Activated naive CD4-positive, alpha-beta T cell treated with anti-CD3 and anti-CD28 coated beads for 36 hours (primary cell): Measurements from ENCODE around the gene AUTS2. TPM values are rescaled to one million over a fixed set of nuclear protein-coding genes. Genes with fewer than 3 reads are reported as not detected.
"Not testable (repeated sequence)": the region's sequence is repeated elsewhere in the genome, so short reads cannot be mapped to it uniquely, and the experiment has no call there.

Source experiments
- CTCF ChIA-PET: fragments of 350-600 bp; sonication (Branson Sonifier 250); formaldehyde crosslinking; loops from one replicate; lab custom pipeline; 2021; ENCODE audit warnings: antibody characterized with exemption; lab: Charles Lee
- DNase-seq: peaks from one replicate; pipeline ENCODE4 v3.0.0-alpha.2; 2020
- H3K27ac Mint-ChIP-seq: one replicate; pipeline ENCODE4 v1.8.0; 2021; ENCODE audit warnings: mild to moderate bottlenecking, mixed read lengths
- H3K27me3 Mint-ChIP-seq: one replicate; pipeline ENCODE4 v1.8.0; 2021; ENCODE audit warnings: low read depth, mixed read lengths
- H3K36me3 Mint-ChIP-seq: one replicate; pipeline ENCODE4 v1.8.0; 2021; ENCODE audit warnings: low read depth, mixed read lengths
- H3K4me1 Mint-ChIP-seq: one replicate; pipeline ENCODE4 v1.8.0; 2021; ENCODE audit warnings: low read depth, mixed read lengths
- H3K4me3 Mint-ChIP-seq: one replicate; pipeline ENCODE4 v1.8.0; 2021; ENCODE audit warnings: mild to moderate bottlenecking, moderate library complexity, mixed read lengths
- H3K9me3 Mint-ChIP-seq: one replicate; pipeline ENCODE4 v1.8.0; 2021; ENCODE audit warnings: mixed read lengths
- intact Hi-C: fragments of 100-400 bp; cut with micrococcal nuclease; formaldehyde crosslinking; loops from one replicate; pipeline ENCODE4 v1.15.1; 2023
- total RNA-seq, 2 experiments: library from RNA; stranded (reverse); gene quantifications; one replicate each; pipeline ENCODE4 v1.2.3, GENCODE V29; 2021

Gene AUTS2
- total RNA-seq, 2 experiments from 2014 or later, result 0.79 to 1.1 TPM

DNA sequence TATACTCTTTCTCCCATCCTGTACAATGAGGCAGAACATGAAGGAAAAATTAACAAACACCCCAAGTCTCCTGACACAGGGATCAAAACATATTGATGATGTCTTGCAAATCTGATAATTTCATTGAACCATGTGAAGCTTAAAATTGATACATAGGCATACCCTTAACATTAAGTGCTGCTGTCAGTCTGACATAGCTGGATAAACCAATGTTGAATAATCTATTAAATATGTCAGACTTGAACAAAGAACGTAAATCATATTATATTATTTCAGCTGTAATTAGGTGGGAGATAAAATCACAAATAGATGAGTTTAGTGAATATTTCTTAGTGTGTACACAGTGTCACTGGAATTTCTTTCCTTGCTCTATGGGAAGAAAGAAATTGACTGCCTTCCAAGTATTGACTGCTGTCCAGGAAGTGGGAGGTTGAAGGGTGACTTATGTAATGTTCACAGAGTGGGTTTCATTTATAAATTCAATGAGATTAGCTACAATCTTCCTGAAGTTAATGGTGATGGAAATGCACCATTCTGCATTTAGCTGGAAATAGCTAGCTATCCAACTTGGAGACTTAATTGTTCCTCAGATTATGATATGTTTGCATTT is 170.8 kb downstream of the AUTS2 start:
- no peaks in the 10 kb centered on the region for H3K27me3 Mint-ChIP-seq
- no peak for DNase-seq
- intact Hi-C loops, result no loop called here
- peaks cover 2% of the 10 kb centered on the region for H3K9me3 Mint-ChIP-seq
- H3K27ac Mint-ChIP-seq, result no peak overlapping the region
- no peak overlapping the region for H3K4me3 Mint-ChIP-seq
- H3K4me1 Mint-ChIP-seq, result no peaks in the 10 kb centered on the region
- no peaks in the 10 kb centered on the region for H3K36me3 Mint-ChIP-seq
- CTCF ChIA-PET, result no interaction called here

DNA sequence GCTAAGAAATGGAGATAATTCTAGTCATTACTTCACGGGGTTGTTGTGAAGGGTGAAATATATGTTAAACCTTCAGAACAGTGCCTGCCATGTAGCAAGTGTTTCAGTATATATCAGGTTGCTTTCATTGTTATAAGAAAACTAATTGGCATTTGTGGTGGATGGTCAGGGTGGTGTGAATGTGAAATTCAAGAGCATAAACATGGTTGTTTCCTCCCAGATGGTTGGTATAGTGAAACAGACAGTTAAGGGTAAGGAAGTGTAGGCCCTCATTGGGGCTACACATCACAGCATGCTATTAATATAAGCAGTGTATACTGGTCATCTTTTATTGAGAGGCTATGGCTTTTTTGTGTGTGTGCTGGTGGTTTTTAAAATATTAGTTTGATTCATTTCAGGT is 171.6 kb downstream of the AUTS2 start:
- no peaks in the 10 kb centered on the region for H3K4me1 Mint-ChIP-seq
- no peak overlapping the region for H3K4me3 Mint-ChIP-seq
- intact Hi-C loops, result no loop called here
- H3K36me3 Mint-ChIP-seq, result no peaks in the 10 kb centered on the region
- no peak overlapping the region for H3K27ac Mint-ChIP-seq
- no peaks in the 10 kb centered on the region for H3K27me3 Mint-ChIP-seq
- no peak for DNase-seq
- CTCF ChIA-PET, result no interaction called here
- H3K9me3 Mint-ChIP-seq, result peaks cover 2% of the 10 kb centered on the region

DNA sequence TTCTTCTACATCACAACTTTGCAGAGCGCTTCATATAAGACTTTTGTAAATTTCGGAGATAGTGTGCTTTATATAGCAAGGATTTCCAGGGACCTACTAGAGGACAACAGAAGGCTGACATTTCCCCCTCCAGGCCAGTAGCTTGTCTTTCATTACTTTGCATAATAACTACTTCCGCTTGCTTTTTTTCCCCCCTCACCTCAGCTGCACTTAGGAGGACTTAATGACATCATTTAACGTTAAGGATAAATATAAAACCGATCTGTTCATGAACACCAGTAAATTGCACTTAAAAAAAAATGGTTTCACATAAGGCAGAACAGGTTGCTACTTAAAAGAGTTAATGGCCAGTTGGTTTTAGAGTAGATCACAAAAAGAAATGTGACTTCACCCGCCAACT is 172.3 kb downstream of the AUTS2 start:
- Mint-ChIP-seq H3K27ac (no peak overlapping the region), H3K4me3 (no peak overlapping the region), H3K36me3 (no peaks in the 10 kb centered on the region), H3K9me3 (peaks cover 2% of the 10 kb centered on the region), H3K4me1 (no peaks in the 10 kb centered on the region), H3K27me3 (no peaks in the 10 kb centered on the region)
- CTCF ChIA-PET, result no interaction called here
- no peak for DNase-seq
- intact Hi-C loops, result no loop called here

DNA sequence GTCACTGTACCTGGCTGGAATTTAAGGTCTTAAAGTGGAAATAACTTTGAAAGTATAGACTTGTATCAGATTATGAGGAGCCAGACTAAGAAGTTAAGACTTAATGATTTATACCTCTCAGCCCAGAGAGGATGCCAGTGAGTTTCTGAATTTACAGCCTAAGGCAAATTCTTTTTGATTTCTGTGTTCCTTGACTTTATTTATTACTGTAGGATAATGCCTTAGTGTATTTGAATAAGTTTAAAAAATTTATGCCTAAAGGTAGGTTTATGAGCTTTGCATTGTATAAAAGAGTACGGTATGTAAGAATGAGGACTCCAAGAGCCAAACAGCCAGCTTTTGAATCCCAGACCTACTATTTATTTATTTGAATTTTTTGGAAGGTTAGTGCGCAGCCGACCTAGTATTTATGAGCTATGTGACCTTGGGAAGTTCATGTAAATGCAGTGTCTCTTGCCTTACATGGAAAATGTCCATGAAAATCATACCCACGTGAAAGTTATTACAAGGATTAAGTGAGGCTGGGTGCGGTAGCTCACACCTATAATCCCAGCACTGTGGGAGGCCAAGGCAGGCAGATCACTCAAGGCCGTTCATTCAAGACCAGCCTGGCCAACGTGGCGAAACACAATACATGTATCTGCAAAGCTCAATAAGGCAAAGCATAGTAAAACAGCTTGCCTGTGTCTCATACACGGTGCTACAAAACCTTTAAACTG is 174.6 kb downstream of the AUTS2 start:
- Mint-ChIP-seq H3K9me3 (peaks cover 2% of the 10 kb centered on the region), H3K27ac (no peak overlapping the region), H3K36me3 (no peaks in the 10 kb centered on the region), H3K4me3 (no peak overlapping the region), H3K27me3 (no peaks in the 10 kb centered on the region), H3K4me1 (no peaks in the 10 kb centered on the region)
- CTCF ChIA-PET, result no interaction called here
- intact Hi-C loops, result no loop called here
- no peak for DNase-seq

DNA sequence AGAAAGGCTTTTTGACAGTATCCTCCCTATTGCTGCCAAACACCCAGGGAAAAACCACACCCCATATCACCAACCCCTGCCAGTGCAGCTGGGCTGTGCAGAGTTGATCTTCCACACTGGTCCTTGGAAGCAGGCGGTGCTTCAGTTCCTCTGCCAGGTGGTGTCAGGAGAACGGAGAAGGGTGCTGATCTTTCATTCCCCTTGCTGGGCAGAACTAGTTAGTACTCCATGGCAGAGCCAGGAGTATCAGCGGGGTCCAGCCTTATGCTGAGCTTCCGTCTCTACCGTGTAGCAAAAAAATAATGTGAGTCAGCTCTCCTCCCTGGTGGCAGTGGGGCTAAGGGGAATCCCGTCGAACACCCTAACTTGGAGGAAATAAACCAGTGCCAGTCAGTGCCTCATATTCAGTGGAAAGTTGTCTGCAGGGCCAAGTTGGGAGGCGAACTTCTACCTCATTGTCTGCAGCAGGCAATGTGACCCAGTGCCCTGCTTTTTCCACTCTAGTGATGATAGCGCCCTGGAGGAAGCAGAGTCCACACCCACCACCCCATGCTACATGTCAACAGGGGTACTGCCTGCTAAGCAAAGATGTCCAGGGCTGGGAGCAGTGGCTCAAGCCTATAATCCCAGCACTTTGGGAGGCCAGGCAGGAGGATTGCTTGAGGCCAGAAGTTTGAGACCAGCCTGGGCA is 175.4 kb downstream of the AUTS2 start:
- H3K27me3 Mint-ChIP-seq, result no peaks in the 10 kb centered on the region
- H3K9me3 Mint-ChIP-seq, result peaks cover 2% of the 10 kb centered on the region
- H3K4me3 Mint-ChIP-seq, result no peak overlapping the region
- no peak overlapping the region for H3K27ac Mint-ChIP-seq
- H3K36me3 Mint-ChIP-seq, result no peaks in the 10 kb centered on the region
- CTCF ChIA-PET, result no interaction called here
- intact Hi-C loops, result no loop called here
- no peaks in the 10 kb centered on the region for H3K4me1 Mint-ChIP-seq
- no peak for DNase-seq

DNA sequence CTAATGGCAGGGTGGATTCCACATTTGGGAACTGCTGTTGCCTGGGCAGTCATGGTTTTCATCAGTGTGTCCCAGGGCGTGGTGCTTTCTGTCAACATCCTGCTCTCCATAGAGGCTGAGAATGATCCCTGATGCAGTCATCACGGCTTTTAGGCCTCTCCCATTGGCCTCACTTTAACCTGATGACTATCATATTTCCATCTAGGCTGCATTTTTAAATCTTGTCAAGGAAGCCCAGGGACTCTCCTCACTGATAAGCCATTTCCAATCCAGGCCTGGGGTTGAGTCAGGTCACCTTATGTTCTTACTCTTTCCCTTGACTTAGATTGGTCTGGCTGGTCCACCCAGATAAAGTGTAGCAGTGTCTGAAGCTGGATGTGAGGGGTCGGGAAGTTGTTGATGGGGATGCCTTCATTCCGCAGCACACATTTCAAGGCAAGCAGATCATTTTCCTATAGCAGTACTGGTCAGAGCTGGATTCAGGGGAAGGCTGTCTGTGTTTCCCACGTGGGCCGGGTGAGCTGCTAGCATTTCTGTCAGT is 177.0 kb downstream of the AUTS2 start:
- intact Hi-C loops, result no loop called here
- Mint-ChIP-seq H3K9me3 (peaks cover 2% of the 10 kb centered on the region), H3K4me1 (no peaks in the 10 kb centered on the region), H3K36me3 (no peaks in the 10 kb centered on the region), H3K27me3 (no peaks in the 10 kb centered on the region), H3K27ac (no peak overlapping the region), H3K4me3 (no peak overlapping the region)
- DNase-seq, result no peak
- CTCF ChIA-PET, result no interaction called here

DNA sequence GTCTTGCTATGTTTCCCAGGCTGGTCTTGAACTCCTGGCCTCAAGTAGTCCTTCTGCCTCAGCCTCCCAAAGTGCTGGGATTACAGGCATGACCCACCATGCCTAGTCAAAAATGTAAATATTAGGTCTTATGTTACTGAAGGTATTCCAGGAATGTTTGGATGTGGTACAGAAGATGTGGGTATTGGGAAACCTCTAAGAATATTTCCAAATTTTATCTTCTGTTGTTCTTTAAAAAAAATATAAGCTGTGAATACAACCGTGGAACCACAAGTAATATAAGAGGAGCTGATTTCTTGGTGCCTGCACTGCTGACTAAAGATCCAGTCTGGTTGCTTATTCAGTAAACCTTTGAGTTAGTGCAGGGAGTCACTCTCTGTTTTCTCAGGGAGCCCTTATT is 178.3 kb downstream of the AUTS2 start:
- Mint-ChIP-seq H3K4me1 (no peaks in the 10 kb centered on the region), H3K9me3 (no peaks in the 10 kb centered on the region), H3K36me3 (no peaks in the 10 kb centered on the region), H3K27ac (no peak overlapping the region), H3K27me3 (no peaks in the 10 kb centered on the region), H3K4me3 (no peak overlapping the region)
- intact Hi-C loops, result no loop called here
- DNase-seq, result no peak
- CTCF ChIA-PET, result no interaction called here

DNA sequence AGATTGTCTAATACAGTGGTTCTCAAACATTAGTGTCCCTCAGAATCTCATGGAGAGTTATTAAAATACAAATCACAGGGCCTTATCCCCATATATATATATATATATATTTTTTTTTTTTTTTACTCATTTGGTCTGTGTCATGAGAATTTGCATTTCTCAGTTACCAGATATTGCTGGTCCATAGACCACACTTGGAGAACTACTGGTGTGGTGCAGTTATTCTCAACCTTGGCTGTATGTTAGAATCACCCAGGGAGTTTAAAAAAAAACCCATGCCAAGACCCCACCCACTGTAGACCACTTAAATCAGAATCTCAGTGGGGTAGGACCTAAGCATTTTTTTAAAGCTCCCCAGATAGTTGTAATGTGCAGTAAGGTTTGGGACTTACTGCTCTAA is 179.9 kb downstream of the AUTS2 start:
- DNase-seq, result no peak
- H3K4me3 Mint-ChIP-seq, result no peak overlapping the region
- H3K9me3 Mint-ChIP-seq, result no peaks in the 10 kb centered on the region
- H3K27ac Mint-ChIP-seq, result no peak overlapping the region
- intact Hi-C loops, result no loop called here
- H3K4me1 Mint-ChIP-seq, result no peaks in the 10 kb centered on the region
- H3K36me3 Mint-ChIP-seq, result no peaks in the 10 kb centered on the region
- CTCF ChIA-PET, result no interaction called here
- no peaks in the 10 kb centered on the region for H3K27me3 Mint-ChIP-seq

DNA sequence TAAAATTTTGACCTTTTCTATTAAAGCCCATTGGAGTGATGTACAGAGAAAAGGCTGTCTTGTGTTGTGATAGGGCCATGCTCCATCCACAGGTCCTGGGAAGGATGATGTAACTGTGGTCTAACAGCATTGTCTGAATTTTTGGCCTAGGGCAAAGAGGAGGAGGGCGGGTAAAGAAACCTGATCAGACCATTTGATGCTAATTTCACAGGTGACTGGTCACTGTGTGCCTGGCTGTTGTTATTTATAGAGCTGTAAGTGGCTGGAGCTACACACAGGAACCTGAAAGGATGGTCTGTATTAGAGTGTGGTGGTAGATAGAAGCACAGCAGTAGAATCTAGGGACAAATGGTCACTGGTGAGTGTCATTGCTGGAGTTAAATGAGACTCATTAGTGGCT is 182.1 kb downstream of the AUTS2 start:
- intact Hi-C loops, result no loop called here
- no peak overlapping the region for H3K27ac Mint-ChIP-seq
- no peak for DNase-seq
- H3K27me3 Mint-ChIP-seq, result no peaks in the 10 kb centered on the region
- CTCF ChIA-PET, result no interaction called here
- H3K4me1 Mint-ChIP-seq, result no peaks in the 10 kb centered on the region
- no peaks in the 10 kb centered on the region for H3K36me3 Mint-ChIP-seq
- no peak overlapping the region for H3K4me3 Mint-ChIP-seq
- no peaks in the 10 kb centered on the region for H3K9me3 Mint-ChIP-seq

DNA sequence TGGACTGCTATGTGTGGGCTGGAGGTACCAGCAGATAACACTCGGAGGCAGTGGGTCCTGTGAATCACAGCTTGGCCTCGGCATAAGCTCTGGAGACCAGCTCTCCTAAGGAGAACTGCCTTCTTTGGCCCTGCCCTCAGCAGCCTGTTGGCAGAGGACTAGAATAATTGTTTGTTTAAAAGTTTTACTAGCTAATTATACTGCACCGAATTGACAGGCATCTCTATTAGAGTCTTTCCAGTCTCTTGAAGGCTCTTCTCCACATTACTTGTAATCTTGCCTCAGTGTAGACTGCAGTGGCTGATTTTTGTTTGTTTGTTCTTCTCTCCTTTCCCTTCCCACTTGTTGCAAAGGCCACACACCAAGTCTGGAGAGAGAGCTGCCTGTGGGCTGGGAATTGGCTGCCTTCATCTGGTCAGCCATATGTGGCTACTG is 183.2 kb downstream of the AUTS2 start:
- no peak for DNase-seq
- intact Hi-C loops, result no loop called here
- CTCF ChIA-PET, result no interaction called here
- Mint-ChIP-seq H3K27ac (no peak overlapping the region), H3K4me3 (no peak overlapping the region), H3K27me3 (no peaks in the 10 kb centered on the region), H3K9me3 (no peaks in the 10 kb centered on the region), H3K36me3 (no peaks in the 10 kb centered on the region), H3K4me1 (no peaks in the 10 kb centered on the region)

DNA sequence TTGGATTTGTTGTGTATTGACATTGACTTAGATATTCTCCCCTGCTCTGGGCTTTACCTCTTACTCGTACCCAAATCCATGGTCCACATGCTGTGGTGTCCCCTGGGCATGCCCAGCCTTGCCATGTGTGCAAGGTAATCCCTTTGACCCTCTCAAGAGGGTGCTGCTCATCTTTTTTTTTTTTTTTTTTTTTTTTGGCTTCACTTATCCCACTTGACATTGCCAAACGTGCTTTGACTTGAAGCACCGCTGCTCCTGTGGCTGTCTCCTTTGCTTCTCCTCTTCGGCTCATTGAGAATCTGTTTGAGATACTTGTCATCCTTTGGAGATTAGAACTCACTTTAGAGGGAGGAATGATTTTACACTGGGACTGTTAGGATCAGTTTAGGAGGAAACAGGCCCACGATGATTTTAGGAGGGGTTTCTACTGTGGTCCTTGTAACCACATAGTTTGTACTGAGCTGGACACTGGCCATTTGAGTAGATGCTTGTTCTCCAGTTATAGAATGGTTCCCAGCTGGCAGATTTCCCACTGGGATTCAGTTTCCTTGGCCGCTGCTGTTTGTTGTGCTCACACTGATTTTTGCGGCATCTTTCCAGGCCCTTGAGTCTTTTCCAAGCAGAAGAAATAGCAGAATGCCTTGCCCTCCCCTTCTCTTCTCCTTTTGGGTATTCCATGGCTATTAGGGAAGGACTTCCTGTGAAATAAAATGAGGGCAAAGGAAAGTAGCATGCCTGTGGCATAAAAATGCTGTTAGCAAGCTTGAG is 184.8 kb downstream of the AUTS2 start:
- no peaks in the 10 kb centered on the region for H3K4me1 Mint-ChIP-seq
- no peak for DNase-seq
- no peak overlapping the region for H3K4me3 Mint-ChIP-seq
- H3K27me3 Mint-ChIP-seq, result no peaks in the 10 kb centered on the region
- no peaks in the 10 kb centered on the region for H3K36me3 Mint-ChIP-seq
- H3K27ac Mint-ChIP-seq, result no peak overlapping the region
- intact Hi-C loops, result no loop called here
- no peaks in the 10 kb centered on the region for H3K9me3 Mint-ChIP-seq
- CTCF ChIA-PET, result no interaction called here

DNA sequence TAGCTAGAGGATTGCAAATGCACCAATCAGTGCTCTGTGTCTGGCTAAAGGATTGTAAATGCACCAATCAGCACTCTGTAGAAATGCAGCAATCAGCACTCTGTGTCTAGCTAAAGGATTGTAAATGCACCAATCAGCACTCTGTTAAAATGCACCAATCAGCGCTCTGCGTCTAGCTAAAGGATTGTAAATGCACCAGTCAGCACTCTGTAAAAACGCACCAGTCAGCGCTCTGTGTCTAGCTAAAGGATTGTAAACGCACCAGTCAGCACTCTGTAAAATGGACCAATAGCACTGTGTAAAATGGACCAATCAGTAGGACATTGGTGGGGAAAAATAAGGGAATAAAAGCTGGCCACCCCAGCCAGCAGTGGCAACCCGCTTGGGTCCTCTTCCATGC is 187.9 kb downstream of the AUTS2 start:
- H3K4me3 Mint-ChIP-seq, H3K9me3 Mint-ChIP-seq, H3K36me3 Mint-ChIP-seq, CTCF ChIA-PET, DNase-seq, H3K27me3 Mint-ChIP-seq, intact Hi-C loops, H3K4me1 Mint-ChIP-seq, H3K27ac Mint-ChIP-seq: not testable (repeated sequence)
